Adrenal gland (tissue), 5 donors: ENCODE results near the gene ITGB3BP.

Experiments
- POLR2A ChIP-seq, 2 donors: fragments of 450-650 bp; IDR thresholded peaks; one replicate each; pipeline ENCODE4 v1.6.1; 2017; ENCODE audit warnings: antibody characterized with exemption in 2 of 2, mild to moderate bottlenecking in 2 of 2, moderate library complexity in 1 of 2
- TF ChIP-seq, protein P1 (sequence below), 6 experiments: fragments of 450-650 bp in 4 of 6; fragments of 200-600 bp in 2 of 6; sonication (generic) in 1 of 6; IDR thresholded peaks; 1 replicate in 5 of 6; 2 replicates in 1 of 6; pipeline versions ENCODE4 v1.5.1 to v1.8.0; 2016 to 2021; ENCODE audit warnings: antibody characterized with exemption in 6 of 6, mild to moderate bottlenecking in 2 of 6, moderate library complexity in 1 of 6
- donor health status: DM: no; HTN: no; CAD: no.

- TF ChIP-seq, protein P1, sequence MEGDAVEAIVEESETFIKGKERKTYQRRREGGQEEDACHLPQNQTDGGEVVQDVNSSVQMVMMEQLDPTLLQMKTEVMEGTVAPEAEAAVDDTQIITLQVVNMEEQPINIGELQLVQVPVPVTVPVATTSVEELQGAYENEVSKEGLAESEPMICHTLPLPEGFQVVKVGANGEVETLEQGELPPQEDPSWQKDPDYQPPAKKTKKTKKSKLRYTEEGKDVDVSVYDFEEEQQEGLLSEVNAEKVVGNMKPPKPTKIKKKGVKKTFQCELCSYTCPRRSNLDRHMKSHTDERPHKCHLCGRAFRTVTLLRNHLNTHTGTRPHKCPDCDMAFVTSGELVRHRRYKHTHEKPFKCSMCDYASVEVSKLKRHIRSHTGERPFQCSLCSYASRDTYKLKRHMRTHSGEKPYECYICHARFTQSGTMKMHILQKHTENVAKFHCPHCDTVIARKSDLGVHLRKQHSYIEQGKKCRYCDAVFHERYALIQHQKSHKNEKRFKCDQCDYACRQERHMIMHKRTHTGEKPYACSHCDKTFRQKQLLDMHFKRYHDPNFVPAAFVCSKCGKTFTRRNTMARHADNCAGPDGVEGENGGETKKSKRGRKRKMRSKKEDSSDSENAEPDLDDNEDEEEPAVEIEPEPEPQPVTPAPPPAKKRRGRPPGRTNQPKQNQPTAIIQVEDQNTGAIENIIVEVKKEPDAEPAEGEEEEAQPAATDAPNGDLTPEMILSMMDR (IDR thresholded peaks at IDR 0.05): no peak
- no peak for TF ChIP-seq POLR2A (IDR thresholded peaks at IDR 0.05)
Observed at GRCh38 chr1:63569640-63570316, 46.8 kb upstream of the ITGB3BP start.
